ENCODE results near the gene FRMD3.

Gene FRMD3

GRCh38 chr9:83240671-83241070 lies 297.5 kb downstream of the FRMD3 start:
- no peak for DNase-seq
- Mint-ChIP-seq H3K4me1 (peaks cover 12% of the 10 kb centered on the region), H3K36me3 (ENCODE audit: low read depth) (peaks cover 10% of the 10 kb centered on the region), H3K27ac (no peak overlapping the region), H3K4me3 (no peak overlapping the region), H3K9me3 (peaks cover 9% of the 10 kb centered on the region), H3K27me3 (ENCODE audit: low read depth, poor library complexity) (no peaks in the 10 kb centered on the region)
- TF ChIP-seq, protein P1, sequence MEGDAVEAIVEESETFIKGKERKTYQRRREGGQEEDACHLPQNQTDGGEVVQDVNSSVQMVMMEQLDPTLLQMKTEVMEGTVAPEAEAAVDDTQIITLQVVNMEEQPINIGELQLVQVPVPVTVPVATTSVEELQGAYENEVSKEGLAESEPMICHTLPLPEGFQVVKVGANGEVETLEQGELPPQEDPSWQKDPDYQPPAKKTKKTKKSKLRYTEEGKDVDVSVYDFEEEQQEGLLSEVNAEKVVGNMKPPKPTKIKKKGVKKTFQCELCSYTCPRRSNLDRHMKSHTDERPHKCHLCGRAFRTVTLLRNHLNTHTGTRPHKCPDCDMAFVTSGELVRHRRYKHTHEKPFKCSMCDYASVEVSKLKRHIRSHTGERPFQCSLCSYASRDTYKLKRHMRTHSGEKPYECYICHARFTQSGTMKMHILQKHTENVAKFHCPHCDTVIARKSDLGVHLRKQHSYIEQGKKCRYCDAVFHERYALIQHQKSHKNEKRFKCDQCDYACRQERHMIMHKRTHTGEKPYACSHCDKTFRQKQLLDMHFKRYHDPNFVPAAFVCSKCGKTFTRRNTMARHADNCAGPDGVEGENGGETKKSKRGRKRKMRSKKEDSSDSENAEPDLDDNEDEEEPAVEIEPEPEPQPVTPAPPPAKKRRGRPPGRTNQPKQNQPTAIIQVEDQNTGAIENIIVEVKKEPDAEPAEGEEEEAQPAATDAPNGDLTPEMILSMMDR (IDR thresholded peaks at IDR 0.05), result no peak

GRCh38 chr9:83239747-83240146 lies 298.5 kb downstream of the FRMD3 start:
- H3K4me1 Mint-ChIP-seq, result peaks cover 12% of the 10 kb centered on the region
- no peak overlapping the region for H3K4me3 Mint-ChIP-seq
- H3K27me3 Mint-ChIP-seq (ENCODE audit: low read depth, poor library complexity), result no peaks in the 10 kb centered on the region
- no peak overlapping the region for H3K27ac Mint-ChIP-seq
- peaks cover 9% of the 10 kb centered on the region for H3K9me3 Mint-ChIP-seq
- no peak for DNase-seq
- TF ChIP-seq, protein P1 (IDR thresholded peaks at IDR 0.05), result no peak
- H3K36me3 Mint-ChIP-seq (ENCODE audit: low read depth), result peaks cover 10% of the 10 kb centered on the region

DNA sequence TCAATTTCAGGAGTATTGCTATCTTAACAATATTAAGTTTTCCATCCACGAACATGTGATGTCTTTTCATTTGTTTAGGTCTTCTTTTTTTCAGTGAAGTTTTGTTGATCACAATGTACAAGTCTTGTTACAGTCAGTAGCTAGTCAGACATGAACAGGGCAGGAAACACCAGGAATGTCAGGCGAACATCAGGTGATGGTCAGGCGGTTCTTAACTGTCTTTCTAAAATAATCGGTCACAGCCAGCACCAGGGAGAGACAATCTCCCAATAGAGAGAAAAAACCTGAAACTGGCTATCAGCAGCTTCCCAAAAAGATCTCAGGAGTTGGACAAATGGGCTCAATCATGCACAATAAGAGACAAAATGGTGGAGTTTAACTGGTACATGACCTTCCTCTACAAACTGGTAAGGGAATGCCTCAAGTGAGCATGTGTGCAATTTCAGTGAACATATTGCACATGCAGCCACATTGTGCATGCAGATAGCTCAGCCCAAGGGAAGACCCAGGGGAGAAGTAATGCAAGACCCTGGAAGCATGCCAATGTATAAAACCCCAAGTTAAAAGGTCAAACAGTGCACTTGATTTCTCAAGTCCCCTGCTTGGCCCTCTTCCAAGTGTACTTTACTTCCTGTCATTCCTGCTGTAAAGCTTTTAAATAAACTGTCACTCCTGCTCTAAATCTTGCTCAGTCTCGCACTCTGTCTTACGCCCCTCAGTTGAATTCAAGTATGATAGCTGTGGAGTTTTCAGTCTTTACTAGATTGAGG lies 299.1 kb downstream of the FRMD3 start:
- TF ChIP-seq, protein P1 (IDR thresholded peaks at IDR 0.05), result no peak
- Mint-ChIP-seq H3K9me3 (peaks cover 9% of the 10 kb centered on the region), H3K27me3 (ENCODE audit: low read depth, poor library complexity) (no peaks in the 10 kb centered on the region), H3K4me1 (peaks cover 12% of the 10 kb centered on the region), H3K27ac (no peak overlapping the region), H3K36me3 (ENCODE audit: low read depth) (peaks cover 10% of the 10 kb centered on the region), H3K4me3 (no peak overlapping the region)
- no peak for DNase-seq

DNA sequence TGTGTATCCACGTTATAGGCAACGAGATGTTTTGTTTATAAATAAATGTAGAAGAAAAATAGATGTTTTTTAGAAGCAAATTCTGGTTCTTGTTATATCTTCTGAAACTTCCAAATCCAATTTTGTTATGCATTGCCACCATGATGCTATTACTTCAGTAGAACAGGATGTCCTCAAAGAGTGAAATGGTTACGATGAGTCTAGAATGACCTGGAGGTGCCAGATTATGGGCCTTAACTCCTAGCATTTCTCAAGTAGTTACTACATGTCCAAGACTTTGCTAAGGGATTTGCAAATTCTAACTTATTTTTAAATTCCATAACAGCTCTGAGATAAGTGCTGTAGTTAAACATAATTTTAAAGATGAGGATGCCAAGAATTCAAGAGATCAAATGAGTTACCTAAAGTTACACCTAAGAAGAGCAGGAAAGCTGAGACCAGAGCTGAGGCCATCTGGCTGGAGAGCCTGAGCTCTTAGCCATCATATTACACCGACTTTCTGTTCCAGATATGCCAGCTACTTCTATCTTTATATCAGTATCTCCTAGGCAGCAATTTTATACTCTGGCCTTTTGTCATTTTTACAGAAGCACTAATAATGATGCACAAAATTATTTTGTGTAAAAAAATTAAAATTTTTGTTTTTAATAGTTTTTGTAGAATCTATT lies 302.0 kb downstream of the FRMD3 start:
- Mint-ChIP-seq H3K4me3 (no peak overlapping the region), H3K9me3 (peaks cover 4% of the 10 kb centered on the region), H3K4me1 (peaks cover 12% of the 10 kb centered on the region), H3K27me3 (ENCODE audit: low read depth, poor library complexity) (peaks cover 8% of the 10 kb centered on the region), H3K36me3 (ENCODE audit: low read depth) (peaks cover 6% of the 10 kb centered on the region), H3K27ac (no peak overlapping the region)
- DNase-seq, result no peak
- TF ChIP-seq, protein P1 (IDR thresholded peaks at IDR 0.05), result no peak

DNA sequence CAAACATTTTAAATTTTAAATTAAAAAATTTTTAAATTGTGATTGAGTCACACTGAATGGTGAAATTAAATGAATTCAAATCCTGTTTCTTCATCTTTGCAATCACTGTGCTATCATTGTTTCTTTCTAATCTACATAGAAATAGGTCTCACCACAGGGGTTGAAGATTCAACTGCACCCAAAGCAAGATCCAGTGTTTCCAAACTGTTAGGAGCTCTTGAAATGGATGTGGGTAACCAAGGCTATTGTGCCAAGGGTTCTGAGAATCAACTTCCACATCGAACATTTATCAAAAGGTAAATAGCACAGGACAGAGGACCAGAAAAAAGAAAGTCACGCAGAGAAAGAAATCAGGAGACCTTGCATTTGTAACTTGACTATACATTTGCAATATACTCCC lies 302.7 kb downstream of the FRMD3 start:
- Mint-ChIP-seq H3K4me3 (no peak overlapping the region), H3K27ac (no peak overlapping the region), H3K4me1 (peaks cover 12% of the 10 kb centered on the region), H3K27me3 (ENCODE audit: low read depth, poor library complexity) (peaks cover 8% of the 10 kb centered on the region), H3K36me3 (ENCODE audit: low read depth) (peaks cover under 1% of the 10 kb centered on the region), H3K9me3 (peaks cover 5% of the 10 kb centered on the region)
- TF ChIP-seq, protein P1 (IDR thresholded peaks at IDR 0.05), result no peak
- no peak for DNase-seq
